D721Med (cell line): ENCODE data around the gene SFT2D3.

Experiments used
- DNase-seq: peaks from one replicate; pipeline ENCODE4 v3.0.0; 2011; ENCODE audit warnings: low spot score; ENCODE audit not compliant: insufficient read length
- FAIRE-seq: peaks from 2 replicates; lab custom pipeline; 2011; peaks lifted over from hg19 to GRCh38; lab: Jason Lieb, UNC
- TF ChIP-seq, protein P1 (sequence below): IDR thresholded peaks from 2 replicates; pipeline ENCODE4 v1.5.1; 2012; ENCODE audit warnings: mild to moderate bottlenecking, control low read depth; ENCODE audit not compliant: insufficient read depth; ENCODE audit errors: missing control alignments

SFT2D3 gene

DNA sequence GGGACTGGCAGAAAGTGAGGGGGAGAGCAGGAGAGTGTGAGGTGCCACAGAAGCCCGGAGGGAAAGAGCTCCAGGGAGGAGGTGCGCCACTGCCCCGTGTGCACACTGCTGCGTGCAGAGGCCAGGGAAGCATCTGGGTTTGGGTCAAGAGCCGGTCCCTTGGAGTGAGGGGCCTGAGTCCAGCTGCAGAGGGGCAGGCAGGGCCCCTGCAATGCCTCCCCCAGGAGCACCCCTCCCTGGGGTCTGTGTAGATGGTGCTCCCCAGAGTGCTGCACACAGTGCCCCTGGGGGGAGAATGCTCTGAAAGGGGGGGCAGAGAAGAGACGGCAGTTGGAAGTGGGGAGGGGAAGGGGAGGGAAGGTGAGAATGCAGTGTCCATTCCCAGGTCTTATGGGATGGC is 22.3 kb upstream of the SFT2D3 start:
- no peak for FAIRE-seq
- no peak for DNase-seq
- TF ChIP-seq, protein P1, sequence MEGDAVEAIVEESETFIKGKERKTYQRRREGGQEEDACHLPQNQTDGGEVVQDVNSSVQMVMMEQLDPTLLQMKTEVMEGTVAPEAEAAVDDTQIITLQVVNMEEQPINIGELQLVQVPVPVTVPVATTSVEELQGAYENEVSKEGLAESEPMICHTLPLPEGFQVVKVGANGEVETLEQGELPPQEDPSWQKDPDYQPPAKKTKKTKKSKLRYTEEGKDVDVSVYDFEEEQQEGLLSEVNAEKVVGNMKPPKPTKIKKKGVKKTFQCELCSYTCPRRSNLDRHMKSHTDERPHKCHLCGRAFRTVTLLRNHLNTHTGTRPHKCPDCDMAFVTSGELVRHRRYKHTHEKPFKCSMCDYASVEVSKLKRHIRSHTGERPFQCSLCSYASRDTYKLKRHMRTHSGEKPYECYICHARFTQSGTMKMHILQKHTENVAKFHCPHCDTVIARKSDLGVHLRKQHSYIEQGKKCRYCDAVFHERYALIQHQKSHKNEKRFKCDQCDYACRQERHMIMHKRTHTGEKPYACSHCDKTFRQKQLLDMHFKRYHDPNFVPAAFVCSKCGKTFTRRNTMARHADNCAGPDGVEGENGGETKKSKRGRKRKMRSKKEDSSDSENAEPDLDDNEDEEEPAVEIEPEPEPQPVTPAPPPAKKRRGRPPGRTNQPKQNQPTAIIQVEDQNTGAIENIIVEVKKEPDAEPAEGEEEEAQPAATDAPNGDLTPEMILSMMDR: no peak

DNA sequence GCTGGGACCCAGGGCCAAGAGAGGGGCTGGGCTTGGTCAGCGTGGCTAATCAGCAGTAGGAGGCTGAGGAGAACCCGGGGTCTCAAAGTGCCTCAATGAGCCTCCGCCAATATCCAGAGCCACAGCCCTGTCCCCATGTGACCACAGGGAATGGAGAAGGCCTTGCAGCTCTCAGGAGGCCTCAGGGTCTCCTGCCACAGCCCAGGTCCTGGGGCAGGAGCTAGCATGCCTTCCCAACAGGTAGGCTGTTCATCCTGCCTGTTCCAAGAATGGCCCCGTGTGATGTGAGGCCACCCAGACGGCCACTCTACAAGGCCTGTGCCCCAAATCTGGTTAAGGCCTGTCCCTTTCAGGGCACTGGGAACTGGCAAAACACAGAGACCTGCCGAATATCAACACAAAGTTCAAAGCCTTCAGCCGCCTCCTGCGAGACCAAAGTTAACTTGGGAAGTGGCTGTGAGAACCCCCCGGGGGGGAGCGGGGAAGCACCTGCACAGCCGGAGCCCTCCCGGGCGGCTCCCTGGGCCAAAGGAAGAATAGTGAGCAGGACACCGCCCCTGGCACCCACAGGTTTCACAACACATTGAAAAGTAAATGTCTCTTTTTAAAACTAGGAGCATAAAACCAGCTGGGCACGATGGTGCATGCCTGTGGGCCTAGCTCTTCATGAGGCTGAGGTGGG is 21.5 kb upstream of the SFT2D3 start:
- TF ChIP-seq, protein P1: no peak
- FAIRE-seq: no peak
- DNase-seq: peak; percentile 12

DNA sequence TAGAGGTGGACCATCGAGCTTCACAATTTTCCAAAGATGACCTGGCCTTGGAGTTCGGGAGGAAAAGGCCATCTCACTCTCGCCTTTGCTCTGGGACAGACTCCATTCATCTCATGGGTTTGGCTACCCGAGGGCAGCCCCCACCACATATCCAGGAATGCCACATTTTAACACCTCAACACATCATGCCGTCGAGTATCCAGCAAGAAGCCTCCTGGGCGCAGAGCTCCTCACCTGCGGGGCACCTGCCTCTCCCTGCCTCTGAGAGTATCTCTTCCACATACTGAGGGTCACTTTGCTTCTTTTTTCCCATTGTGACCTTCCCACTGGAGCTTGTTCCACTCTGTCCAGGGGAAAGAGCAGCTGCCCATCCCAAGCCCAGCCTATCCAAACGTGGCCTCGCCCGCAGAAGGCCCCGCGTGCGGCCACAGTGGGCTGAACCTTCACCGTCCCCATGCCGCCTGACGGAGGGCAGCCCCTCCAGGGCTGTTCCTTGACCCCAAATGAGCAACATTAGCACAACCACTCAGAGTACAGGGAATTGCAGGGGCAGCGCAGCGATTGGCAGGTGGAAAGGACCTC is 20.5 kb upstream of the SFT2D3 start:
- FAIRE-seq (no peak), DNase-seq (peak; percentile 3)
- TF ChIP-seq, protein P1: no peak

DNA sequence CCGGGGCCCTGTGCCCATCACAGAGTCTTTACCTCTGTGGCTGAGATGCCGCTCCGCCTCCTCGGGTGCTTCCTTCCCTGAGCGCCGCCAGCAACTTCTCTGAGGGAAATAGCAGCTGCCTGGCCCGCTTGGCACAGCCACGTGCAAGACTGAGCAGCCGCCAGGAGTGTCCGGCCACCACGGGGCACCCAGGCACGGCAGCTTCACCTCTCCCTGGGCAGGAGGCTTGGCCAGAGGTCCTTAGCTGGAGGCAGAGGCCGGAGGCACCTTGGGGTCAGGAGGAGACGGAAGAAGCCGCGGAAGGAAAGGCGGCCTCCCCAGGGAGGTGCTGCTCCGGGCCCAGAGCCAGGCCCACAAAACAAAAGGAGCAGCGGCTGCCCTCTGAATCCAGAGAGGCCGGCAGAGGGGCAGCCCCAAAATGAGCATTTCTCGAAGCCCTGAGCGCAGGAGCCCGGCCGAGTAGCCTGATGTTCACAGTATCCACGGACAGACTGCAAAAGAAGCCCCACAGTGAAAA is 20.0 kb upstream of the SFT2D3 start:
- TF ChIP-seq, protein P1: no peak
- no peak for FAIRE-seq
- no peak for DNase-seq

DNA sequence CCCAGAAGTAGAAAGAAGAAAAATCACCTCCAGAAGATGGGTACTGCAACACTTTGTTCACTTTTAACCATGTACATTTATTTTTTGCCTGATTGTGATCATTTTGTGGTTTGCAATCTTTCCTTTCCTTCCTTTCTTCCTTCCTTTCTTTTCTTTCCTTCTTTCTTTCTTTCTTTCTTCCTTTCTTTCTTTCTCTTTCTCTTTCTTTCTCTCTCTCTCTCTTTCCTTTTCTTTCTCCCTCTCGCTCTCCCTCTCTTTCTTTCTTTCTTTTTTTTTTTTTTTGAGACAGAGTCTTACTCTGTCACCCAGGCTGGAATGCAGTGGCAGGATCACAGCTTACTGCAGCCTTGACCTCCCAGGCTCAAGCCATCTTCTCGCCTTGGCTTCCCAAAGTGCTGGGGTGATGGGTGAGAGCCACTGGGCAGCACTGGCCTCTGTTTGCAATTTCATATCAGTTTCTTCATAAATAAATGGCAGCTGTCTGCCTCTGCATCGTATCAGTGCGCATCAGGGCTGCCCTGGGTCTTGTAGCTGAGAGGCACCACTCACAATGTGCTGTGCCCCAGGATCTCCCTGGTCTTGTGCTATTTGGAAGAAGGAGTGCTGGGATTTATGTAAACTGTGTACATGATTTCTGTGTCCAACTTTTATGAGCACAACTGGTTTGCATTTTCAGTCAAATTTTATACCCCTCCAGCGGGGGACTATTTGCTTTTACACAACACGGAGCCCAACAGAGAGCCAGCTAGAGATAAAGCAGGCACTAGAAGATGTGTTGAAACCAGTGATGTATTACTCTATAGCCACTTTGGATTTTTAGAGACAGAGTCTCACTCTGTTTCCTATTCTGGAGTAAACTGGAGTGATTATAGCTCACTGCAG is 19.1 kb upstream of the SFT2D3 start:
- no peak for FAIRE-seq
- DNase-seq: no peak
- TF ChIP-seq, protein P1: no peak

DNA sequence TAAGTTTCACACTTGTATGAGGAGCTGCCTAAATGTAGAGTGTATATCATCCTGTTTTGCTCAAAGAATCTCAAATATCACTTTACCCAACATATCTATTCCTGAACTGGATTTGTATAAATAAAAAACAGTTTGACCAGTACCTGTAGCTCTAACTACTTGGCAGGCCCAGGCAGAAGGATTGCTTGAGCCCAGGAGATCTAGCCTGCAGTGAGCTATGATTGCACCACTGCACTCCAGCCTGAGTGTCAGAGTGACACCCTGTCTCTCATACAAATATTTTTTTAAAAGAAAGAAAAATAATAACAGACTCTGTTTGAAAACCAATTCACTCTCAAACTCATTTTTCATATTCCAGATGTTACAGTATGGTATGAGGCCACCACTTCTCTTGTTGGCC is 18.2 kb upstream of the SFT2D3 start:
- TF ChIP-seq, protein P1: no peak
- FAIRE-seq (no peak), DNase-seq (no peak)
